KMS-11 (cell line): ENCODE data around the gene IQGAP2.
A peak's percentile ranks its signal among the peaks of the same experiment; 100 is the strongest.

Experiments used
- H2AFZ ChIP-seq: fragments of 200-600 bp; sonication (generic); 2 replicates; pipeline ENCODE4 v1.6.1; 2016; ENCODE audit warnings: antibody characterized with exemption, mixed run types, low read depth
- H3K27ac ChIP-seq: fragments of 200-600 bp; sonication (generic); 2 replicates; pipeline ENCODE4 v1.6.1; 2016; ENCODE audit warnings: mild to moderate bottlenecking, mixed run types
- H3K27me3 ChIP-seq: fragments of 200-600 bp; sonication (generic); 2 replicates; pipeline ENCODE4 v1.6.1; 2017; ENCODE audit warnings: mild to moderate bottlenecking, low read depth, mixed run types, moderate library complexity; ENCODE audit not compliant: insufficient read depth
- H3K36me3 ChIP-seq: fragments of 200-600 bp; sonication (generic); 2 replicates; pipeline ENCODE4 v1.6.1; 2017; ENCODE audit warnings: mild to moderate bottlenecking, mixed run types; ENCODE audit not compliant: insufficient read depth
- H3K4me1 ChIP-seq: fragments of 200-600 bp; sonication (generic); 2 replicates; pipeline ENCODE4 v1.6.1; 2016; ENCODE audit warnings: mild to moderate bottlenecking, low read depth, mixed run types; ENCODE audit not compliant: poor library complexity, severe bottlenecking
- H3K4me2 ChIP-seq: fragments of 200-600 bp; sonication (generic); 2 replicates; pipeline ENCODE4 v1.7.0; 2016; ENCODE audit warnings: mild to moderate bottlenecking, mixed run types
- H3K4me3 ChIP-seq: fragments of 200-600 bp; sonication (generic); IDR thresholded peaks from 2 replicates; pipeline ENCODE4 v1.6.1; 2017; ENCODE audit warnings: low read depth, low read length, mixed read lengths; ENCODE audit not compliant: insufficient read depth
- H3K79me2 ChIP-seq: fragments of 200-600 bp; sonication (generic); 2 replicates; pipeline ENCODE4 v1.6.1; 2016; ENCODE audit warnings: low read depth, mixed run types; ENCODE audit not compliant: insufficient read depth
- H3K9ac ChIP-seq: fragments of 200-600 bp; sonication (generic); 2 replicates; pipeline ENCODE4 v1.6.1; 2016; ENCODE audit warnings: mild to moderate bottlenecking, mixed run types
- H4K20me1 ChIP-seq: fragments of 200-600 bp; sonication (generic); 2 replicates; pipeline ENCODE4 v1.6.1; 2016; ENCODE audit warnings: mild to moderate bottlenecking, mixed run types; ENCODE audit not compliant: insufficient read depth
- TF ChIP-seq, protein P1 (sequence below): fragments of 200-600 bp; sonication (generic); conservative IDR thresholded peaks from 2 replicates; pipeline ENCODE4 v1.6.1; 2017; ENCODE audit warnings: low read depth, mild to moderate bottlenecking, antibody characterized with exemption, low read length, moderate library complexity, mixed read lengths

The IQGAP2 gene

DNA sequence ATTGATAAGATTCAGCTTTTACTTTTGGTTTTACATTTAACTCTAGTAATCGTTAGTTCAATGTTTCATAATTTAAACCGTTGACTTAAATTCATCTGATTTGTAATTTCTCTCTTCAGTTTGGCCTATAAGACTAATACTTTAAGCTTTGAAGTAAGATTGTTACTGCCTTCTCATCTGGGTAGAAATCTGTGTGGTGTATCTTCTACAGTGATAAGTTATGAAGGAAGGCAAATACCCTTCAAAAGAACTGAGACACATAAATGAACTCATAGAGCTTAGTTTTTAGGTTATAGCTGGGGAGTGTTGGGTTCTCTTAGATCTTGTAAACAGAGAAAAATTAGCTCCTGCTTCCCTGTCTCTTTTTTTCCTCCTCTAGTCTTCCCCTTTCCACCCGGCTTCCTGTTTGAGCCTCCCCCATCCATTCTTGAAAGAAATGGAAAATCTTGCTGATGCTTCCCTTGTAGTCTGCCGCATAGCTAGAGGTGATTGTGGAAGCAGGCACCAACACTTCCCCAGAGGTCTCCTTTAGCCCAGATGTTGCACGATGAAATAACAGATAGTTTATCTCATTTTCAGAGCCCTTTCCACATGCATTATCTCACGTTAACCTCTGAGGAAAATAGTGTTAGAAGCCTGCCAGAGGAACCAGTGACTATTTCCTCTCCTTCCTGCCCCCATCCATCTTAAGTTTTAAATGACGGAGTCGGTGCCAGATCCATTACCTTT, 222.2 kb downstream of the IQGAP2 start:
- Histone ChIP-seq H3K4me3 (no peak overlapping the region), H3K27ac (no peak overlapping the region), H3K9ac (no peak overlapping the region), H3K36me3 (peaks cover 5% of the 10 kb centered on the region; the same call in 1 of the 2 replicates), H3K4me2 (no peak overlapping the region), H3K27me3 (no peaks in the 10 kb centered on the region), H2AFZ (no peak overlapping the region), H4K20me1 (no peaks in the 10 kb centered on the region), H3K4me1 (no peaks in the 10 kb centered on the region), H3K79me2 (no peaks in the 10 kb centered on the region)
- TF ChIP-seq, protein P1, sequence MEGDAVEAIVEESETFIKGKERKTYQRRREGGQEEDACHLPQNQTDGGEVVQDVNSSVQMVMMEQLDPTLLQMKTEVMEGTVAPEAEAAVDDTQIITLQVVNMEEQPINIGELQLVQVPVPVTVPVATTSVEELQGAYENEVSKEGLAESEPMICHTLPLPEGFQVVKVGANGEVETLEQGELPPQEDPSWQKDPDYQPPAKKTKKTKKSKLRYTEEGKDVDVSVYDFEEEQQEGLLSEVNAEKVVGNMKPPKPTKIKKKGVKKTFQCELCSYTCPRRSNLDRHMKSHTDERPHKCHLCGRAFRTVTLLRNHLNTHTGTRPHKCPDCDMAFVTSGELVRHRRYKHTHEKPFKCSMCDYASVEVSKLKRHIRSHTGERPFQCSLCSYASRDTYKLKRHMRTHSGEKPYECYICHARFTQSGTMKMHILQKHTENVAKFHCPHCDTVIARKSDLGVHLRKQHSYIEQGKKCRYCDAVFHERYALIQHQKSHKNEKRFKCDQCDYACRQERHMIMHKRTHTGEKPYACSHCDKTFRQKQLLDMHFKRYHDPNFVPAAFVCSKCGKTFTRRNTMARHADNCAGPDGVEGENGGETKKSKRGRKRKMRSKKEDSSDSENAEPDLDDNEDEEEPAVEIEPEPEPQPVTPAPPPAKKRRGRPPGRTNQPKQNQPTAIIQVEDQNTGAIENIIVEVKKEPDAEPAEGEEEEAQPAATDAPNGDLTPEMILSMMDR = no peak

DNA sequence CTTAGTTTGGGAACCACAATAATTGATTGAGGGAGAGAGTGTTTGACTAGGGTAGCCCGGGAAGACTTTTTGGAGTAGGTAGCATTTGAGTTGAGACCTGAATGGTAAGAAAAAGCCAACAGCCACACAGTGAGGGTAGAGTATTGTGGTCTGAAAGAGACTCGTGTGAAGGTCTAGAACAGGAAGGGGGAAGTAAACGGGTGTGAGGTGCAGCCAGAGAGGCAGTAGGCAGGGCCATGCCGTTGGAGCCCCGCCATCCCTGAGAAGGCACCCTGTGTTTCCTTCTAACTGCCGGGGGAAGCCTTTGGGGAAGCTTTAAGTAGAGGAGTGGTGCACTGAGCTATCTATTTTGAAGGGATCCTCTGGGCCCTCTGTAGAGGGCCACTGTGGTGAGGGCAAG, 223.7 kb downstream of the IQGAP2 start:
- Histone ChIP-seq H4K20me1 (no peaks in the 10 kb centered on the region), H3K4me2 (no peak overlapping the region), H3K27ac (no peak overlapping the region), H3K27me3 (no peaks in the 10 kb centered on the region), H3K79me2 (no peaks in the 10 kb centered on the region), H3K9ac (no peak overlapping the region), H3K4me3 (no peak overlapping the region), H3K4me1 (no peaks in the 10 kb centered on the region), H3K36me3 (peaks cover 5% of the 10 kb centered on the region; the same call in 1 of the 2 replicates), H2AFZ (no peak overlapping the region)
- TF ChIP-seq, protein P1 = no peak

DNA sequence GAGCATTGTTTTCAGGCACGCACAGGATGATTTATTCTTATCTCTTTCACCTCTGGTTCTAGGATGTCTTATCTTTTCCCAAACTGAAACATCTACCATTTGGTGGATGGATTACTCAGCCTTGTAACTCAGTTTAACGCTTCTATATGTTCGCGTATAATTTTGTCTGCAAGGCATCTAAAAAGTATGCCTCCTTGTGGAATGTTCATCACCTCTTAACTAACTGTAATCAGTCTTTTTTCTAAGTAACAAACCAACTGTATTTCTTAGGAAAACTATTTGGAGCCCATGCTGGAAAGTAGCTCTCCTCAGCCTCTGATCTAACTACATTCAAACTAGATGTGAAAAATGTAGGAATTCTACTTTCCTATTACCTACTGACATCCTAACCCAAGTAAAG, 231.6 kb downstream of the IQGAP2 start:
- Histone ChIP-seq H3K4me1 (peaks cover 44% of the 10 kb centered on the region), H3K27me3 (no peaks in the 10 kb centered on the region), H3K27ac (no peak overlapping the region), H3K36me3 (no peaks in the 10 kb centered on the region), H3K79me2 (no peaks in the 10 kb centered on the region), H2AFZ (no peak overlapping the region), H4K20me1 (no peaks in the 10 kb centered on the region), H3K9ac (no peak overlapping the region), H3K4me3 (no peak overlapping the region), H3K4me2 (no peak overlapping the region)
- TF ChIP-seq, protein P1 = no peak

DNA sequence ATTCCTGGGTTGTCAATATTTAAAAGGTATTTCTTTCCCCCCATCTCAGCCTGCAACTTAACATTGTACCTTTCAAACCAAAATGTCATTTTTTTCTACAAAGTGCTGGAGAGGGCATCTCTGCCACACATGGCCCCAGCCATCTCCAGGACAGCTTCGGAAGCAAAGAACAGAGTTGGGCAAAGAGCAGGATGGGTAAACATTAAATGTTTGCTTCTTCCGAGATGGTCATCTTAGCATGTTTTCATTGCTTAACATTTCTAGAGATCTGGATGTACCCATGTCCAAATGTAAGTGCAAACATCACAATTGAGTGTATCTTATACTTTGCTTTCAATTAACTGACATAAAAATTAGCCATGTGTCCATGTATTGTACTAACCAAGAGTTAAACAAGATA, 234.4 kb downstream of the IQGAP2 start:
- no peak overlapping the region for H3K9ac ChIP-seq
- H3K4me2 ChIP-seq = peak overlapping the region; percentile 98
- H2AFZ ChIP-seq = no peak overlapping the region

More for the DNA sequence above, 234.4 kb downstream of the IQGAP2 start:
- peak overlapping the region; percentile 66; the same call in 1 of the 2 replicates for H3K27ac ChIP-seq
- peaks cover under 1% of the 10 kb centered on the region; the same call in 1 of the 2 replicates for H3K36me3 ChIP-seq
- peaks cover 54% of the 10 kb centered on the region for H3K4me1 ChIP-seq
- TF ChIP-seq, protein P1 = no peak
- no peaks in the 10 kb centered on the region for H3K27me3 ChIP-seq
- no peak overlapping the region for H3K4me3 ChIP-seq
- H3K79me2 ChIP-seq = no peaks in the 10 kb centered on the region
- H4K20me1 ChIP-seq = no peaks in the 10 kb centered on the region
